NK-92 (cell line): Measurements from ENCODE around the gene STAB1.

Experiments used
- DNase-seq: peaks from one replicate; lab custom pipeline; 2025; ENCODE audit not compliant: unreplicated experiment; lab: John Stamatoyannopoulos, UW

Gene STAB1

GRCh38 chr3:52458770-52459545 lies 36.2 kb upstream of the STAB1 start:
- no peak for DNase-seq

DNA sequence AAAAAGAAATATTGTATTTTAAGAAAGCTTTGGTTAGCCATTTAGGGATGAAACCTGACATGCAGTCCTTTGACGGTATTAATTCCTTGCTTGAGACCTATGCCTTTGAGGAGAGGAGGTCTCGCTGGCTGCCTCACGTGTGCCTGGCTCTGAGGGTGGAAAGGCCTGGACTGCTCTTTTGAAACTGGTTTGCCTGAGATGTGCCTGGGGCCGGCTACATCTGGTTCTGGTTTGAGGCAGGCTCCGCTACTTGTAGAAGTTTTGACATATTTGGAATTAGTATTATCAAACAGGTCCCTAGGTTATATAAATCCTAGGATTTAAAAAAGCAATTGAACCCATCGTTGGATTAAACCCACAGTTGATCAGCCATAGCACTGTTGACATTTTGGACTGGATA lies 33.3 kb upstream of the STAB1 start:
- no peak for DNase-seq

GRCh38 chr3:52463416-52463815 lies 31.7 kb upstream of the STAB1 start:
- no peak for DNase-seq

DNA sequence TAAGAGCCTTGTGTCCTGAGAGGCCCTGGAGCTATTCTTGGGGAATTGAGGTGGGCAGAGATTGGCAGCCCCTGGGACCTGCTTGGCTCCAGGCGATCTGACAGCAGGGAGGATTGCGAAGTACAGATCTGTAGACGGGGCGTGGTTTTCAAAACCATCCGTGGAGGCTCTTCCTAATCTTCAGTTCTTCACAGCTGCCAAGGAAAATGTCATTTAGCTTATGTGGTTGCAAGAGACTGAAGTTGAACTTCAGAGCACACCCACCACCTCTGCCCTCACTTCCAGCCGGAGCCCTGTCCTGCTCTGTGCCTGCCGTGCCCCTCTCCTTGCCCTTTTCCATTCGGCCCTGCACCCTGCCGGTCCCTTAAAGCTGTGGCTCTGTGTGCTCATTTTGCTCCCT lies 26.8 kb upstream of the STAB1 start:
- no peak for DNase-seq

GRCh38 chr3:52469001-52469400 lies 26.1 kb upstream of the STAB1 start:
- no peak for DNase-seq

GRCh38 chr3:52470920-52471319 lies 24.2 kb upstream of the STAB1 start:
- no peak for DNase-seq

- DNase-seq = no peak
Measured at GRCh38 chr3:52471371-52472238, 23.5 kb upstream of the STAB1 start.

DNA sequence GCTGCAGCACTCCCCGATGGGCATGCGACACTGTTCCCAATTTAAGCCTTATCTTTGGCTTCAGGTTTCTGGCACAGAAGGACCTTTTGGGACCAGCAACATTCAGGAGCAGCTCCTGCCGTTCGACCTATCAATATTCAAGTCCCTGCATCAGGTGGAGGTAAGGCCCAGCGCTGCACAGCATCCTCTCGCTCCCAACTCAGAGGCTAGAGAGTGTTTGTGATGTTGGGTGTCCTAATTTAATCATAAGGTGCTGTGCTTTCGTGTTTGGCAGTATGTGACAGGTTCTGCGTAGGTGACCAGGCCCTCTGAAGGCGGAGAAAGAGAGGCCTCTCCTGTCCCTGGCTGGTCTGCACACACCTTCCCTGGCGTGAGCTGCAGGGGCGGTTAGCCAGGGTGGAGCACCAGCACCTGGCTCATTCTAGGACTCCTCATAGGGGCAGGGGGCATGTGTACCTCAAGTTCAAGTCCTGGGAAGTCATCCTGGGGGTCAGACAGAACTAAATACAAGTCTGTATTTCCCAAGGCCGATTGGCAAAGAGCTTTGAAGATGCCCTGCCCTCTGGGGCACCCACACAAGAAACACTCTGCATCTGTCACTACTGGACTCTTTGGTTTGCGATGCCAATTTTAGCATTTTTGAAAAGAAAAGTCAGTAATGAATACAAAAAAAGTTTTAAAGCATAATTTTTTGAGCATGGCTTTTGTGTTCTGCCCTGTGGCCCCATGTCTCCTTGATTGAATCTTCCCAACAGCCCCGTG lies 22.7 kb upstream of the STAB1 start:
- DNase-seq = no peak

GRCh38 chr3:52473026-52473425 lies 22.1 kb upstream of the STAB1 start:
- no peak for DNase-seq

DNA sequence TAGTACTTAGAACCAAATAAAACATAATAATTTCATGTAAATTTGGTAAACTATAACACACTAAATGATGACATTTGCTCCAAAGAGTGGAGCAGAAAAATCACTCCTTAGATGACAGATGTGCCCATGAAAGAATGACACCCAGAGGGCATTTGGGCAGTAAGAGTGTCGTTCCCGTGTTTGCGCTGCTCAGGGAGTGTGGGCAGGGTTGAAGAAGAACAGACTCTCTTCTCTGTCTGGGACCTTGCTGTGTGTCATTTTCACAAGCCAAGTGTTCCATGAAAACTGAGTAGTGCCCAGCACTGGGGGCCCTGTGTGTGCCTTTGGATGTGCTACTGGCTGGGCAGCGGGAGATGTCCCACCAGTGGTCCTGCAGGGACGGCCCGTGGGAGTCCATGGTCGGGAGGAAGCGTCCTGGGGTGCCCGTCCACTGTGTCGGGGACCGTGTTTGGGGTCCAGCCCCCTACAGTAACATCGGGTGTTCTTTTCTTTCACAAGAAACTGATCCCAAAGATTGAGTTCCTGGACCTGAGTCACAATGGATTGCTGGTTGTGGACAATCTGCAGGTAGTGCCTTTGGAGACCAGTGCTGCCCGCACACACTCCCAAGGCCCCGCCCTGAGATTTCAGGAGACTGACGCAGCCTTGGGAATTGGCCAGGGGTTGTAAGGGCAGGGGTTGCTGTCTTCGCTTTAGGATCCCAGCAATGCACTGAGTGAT lies 17.9 kb upstream of the STAB1 start:
- no peak for DNase-seq

- no peak for DNase-seq
Measured at GRCh38 chr3:52477796-52478095, 17.4 kb upstream of the STAB1 start.

DNA sequence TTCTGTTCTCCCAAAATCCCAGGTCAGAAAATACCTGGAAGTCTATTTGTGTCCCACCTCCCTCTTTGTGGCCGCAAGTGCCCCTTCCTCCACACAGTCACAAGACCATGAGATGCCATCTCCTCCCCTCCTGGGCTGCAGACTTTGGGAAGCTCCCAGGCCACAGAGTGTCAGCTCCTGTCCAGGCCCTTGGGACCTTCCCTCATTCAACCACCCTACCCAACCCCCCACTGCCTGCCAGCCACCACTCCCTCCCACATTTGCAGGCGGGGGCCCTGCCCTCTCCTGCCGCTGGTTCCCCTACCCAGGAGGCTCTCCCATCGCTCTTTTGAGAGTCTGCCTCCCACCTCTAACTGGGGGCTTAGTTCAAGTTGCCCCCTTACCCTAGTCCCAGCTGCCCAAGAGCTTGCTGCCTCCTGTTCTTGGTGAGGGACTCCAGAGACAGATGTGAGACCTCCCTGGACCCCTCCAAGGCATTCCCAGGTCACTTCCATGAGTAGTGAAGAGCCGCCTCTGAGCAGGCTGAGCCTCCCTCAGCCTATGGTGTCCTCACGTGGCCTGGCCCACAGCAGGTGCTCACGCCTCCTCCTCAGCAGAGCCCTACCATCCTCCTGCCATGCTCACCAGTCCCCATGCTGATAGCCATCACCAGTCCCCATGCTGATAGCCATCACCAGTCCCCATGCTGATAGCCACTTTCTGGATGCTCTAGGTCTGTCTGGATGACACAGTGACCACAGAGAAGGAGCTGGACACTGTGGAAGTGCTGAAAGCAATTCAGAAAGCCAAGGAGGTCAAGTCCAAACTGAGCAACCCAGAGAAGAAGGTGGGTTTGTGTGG lies 15.9 kb upstream of the STAB1 start:
- no peak for DNase-seq

DNA sequence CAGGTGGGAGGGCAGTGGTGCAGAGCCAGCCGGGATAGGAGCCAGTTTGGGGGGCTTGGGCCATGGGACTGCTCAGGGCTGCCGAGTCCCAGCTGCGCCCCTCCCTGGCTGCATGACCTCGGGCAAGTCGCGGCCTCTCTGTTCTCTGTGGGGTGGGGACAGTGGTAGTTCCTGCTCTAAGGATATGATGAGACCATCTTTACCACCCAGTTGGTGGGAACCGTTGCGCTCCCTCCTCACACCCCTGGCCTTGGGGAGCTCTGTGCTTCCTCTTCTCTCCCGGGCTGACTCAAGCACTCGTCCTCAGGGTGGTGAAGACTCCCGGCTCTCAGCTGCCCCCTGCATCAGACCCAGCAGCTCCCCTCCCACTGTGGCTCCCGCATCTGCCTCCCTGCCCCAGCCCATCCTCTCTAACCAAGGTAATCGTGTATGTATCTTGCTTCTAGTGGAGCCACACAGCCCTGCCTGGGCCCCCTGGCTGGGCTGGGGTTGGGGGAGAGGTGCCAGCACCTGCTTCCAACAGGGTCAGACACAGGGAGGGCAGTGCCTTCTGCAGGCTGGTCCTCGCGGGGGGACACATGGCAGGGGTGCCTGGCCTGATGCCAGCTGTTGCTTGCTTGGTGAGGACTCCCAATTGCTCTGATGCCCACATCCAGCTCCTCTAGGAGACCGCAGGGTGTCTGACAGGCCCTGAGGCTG lies 15.1 kb upstream of the STAB1 start:
- no peak for DNase-seq

- DNase-seq = no peak
Measured at GRCh38 chr3:52480768-52481715, 14.1 kb upstream of the STAB1 start.

GRCh38 chr3:52481819-52482521 lies 13.2 kb upstream of the STAB1 start:
- no peak for DNase-seq

- no peak for DNase-seq
Measured at GRCh38 chr3:52483081-52483480, 12.1 kb upstream of the STAB1 start.

DNA sequence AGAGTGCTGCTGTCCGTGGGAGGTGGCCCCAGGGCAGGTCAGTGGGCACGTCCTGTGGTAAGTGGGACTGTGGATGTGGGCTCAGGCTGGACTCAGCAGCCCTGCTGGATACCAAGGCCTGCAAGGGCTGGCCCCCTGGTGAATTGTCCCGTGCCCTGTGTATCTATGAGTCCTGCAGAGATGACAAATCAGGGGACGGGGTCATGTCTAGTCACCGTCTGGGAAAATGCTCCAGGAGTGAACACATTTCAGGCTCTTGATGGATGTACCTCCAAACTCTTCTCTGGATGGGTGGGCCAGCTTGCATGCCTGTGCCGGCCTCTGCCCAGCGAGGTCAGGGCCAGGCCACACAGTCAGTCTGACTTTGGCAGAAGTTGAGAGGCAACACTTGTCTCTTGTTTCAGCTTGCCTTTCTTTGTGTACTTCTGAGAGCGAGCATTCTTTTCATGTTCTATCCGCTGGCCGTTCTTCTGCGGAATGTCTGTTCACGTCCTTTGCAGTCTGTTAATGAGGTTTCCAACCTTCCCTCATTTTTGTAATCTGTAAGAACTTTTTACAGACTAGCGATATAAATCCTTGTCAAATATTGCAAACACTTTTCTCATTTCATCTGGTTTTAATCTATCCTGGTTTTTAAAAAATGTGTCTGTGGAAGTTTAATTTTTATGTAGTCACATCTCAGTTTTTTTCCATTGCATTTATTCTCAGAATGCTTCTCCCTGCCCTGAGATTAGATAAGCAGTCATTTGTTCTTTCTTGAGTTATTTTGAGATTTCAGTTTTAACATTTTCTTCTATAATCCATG lies 11.4 kb upstream of the STAB1 start:
- DNase-seq = no peak
